Measurements from ENCODE around the gene PRKN.

GRCh38 chr6:161894436-161894835, 833.1 kb downstream of the PRKN start:
- no peak for TF ChIP-seq EP300 (IDR thresholded peaks at IDR 0.05)
- no peak for TF ChIP-seq POLR2A (IDR thresholded peaks at IDR 0.05)
